ENCODE results near the gene SMG6.
A peak's percentile ranks its signal among the peaks of the same experiment; 100 is the strongest.

SMG6 gene

GRCh38 chr17:2076087-2076984, 227.2 kb downstream of the SMG6 start:
- DNase-seq (ENCODE audit: low read depth, low spot score) = no peak

GRCh38 chr17:2075336-2076086, 228.1 kb downstream of the SMG6 start:
- DNase-seq (ENCODE audit: low read depth, low spot score) = peak; percentile 54

- no peak for DNase-seq (ENCODE audit: low read depth, low spot score)
These were observed 228.7 kb downstream of the SMG6 start for GRCh38 chr17:2074919-2075318.

GRCh38 chr17:2071455-2072281, 231.9 kb downstream of the SMG6 start:
- DNase-seq (ENCODE audit: low read depth, low spot score) = no peak

GRCh38 chr17:2071024-2071385, 232.6 kb downstream of the SMG6 start:
- no peak for DNase-seq (ENCODE audit: low read depth, low spot score)

GRCh38 chr17:2070241-2071023, 233.2 kb downstream of the SMG6 start:
- DNase-seq (ENCODE audit: low read depth, low spot score) = no peak

- peak; percentile 66 for DNase-seq (ENCODE audit: low read depth, low spot score)
These were observed 235.0 kb downstream of the SMG6 start for GRCh38 chr17:2068519-2069051.

GRCh38 chr17:2068031-2068518, 235.5 kb downstream of the SMG6 start:
- peak; percentile 71 for DNase-seq (ENCODE audit: low read depth, low spot score)

GRCh38 chr17:2067608-2068024, 236.0 kb downstream of the SMG6 start:
- no peak for DNase-seq (ENCODE audit: low read depth, low spot score)

GRCh38 chr17:2067048-2067561, 236.5 kb downstream of the SMG6 start:
- no peak for DNase-seq (ENCODE audit: low read depth, low spot score)

GRCh38 chr17:2065949-2066400, 237.6 kb downstream of the SMG6 start:
- DNase-seq (ENCODE audit: low read depth, low spot score) = no peak

- DNase-seq (ENCODE audit: low read depth, low spot score) = peak; percentile 85
These were observed 238.4 kb downstream of the SMG6 start for GRCh38 chr17:2064980-2065785.

- DNase-seq (ENCODE audit: low read depth, low spot score) = no peak
These were observed 239.0 kb downstream of the SMG6 start for GRCh38 chr17:2064520-2064971.

GRCh38 chr17:2064147-2064489, 239.5 kb downstream of the SMG6 start:
- DNase-seq (ENCODE audit: low read depth, low spot score) = no peak

- no peak for DNase-seq (ENCODE audit: low read depth, low spot score)
These were observed 240.1 kb downstream of the SMG6 start for GRCh38 chr17:2063261-2064146.

GRCh38 chr17:2062571-2063183, 240.9 kb downstream of the SMG6 start:
- no peak for DNase-seq (ENCODE audit: low read depth, low spot score)

- no peak for DNase-seq (ENCODE audit: low read depth, low spot score)
These were observed 242.1 kb downstream of the SMG6 start for GRCh38 chr17:2061441-2061958.
